Measurements from ENCODE around the gene LY6G6C. TPM values are rescaled to one million over a fixed set of nuclear protein-coding genes. Genes with fewer than 3 reads are reported as not detected.

LY6G6C gene
- total RNA-seq, 1 experiment from 2014 or later = 0.80 TPM

GRCh38 chr6:31687860-31688693 is 33.5 kb downstream of the LY6G6C start:
- H3K4me1 ChIP-seq (ENCODE audit: insufficient read depth, low read length, poor library complexity, severe bottlenecking) = no peaks in the 10 kb centered on the region
- BruUV-seq (replicated peaks) = no TSS peak
- ChIA-PET POLR2A (ENCODE audit: low non-redundant PET) (no interaction called here), CTCF (interaction anchor here (0.5 kb wide), 1 partner anchor 77 kb away, joined by 4 read pairs; no protein-coding TSS in a partner anchor)
- peaks cover 23% of the 10 kb centered on the region for H3K36me3 ChIP-seq (ENCODE audit: insufficient read depth, low read length, poor library complexity, severe bottlenecking)
- intact Hi-C loops (cut with micrococcal nuclease; ENCODE audit: unreplicated experiment) = loop anchor here (10.0 kb wide), 1 partner anchor 267 kb away; the partner anchor contains the start of genes NELFE and SKIC2
- TF ChIP-seq EZH2 (IDR thresholded peaks at IDR 0.05; ENCODE audit: borderline replicate concordance, low read depth, low read length, poor library complexity, severe bottlenecking) (no peak), CTCF (conservative IDR thresholded peaks at IDR 0.05; ENCODE audit: low read depth, low read length) (no peak)
- DNase-seq (ENCODE audit: low spot score) = no peak
- H3K9me3 ChIP-seq (ENCODE audit: low read depth, low read length, poor library complexity, severe bottlenecking) = no peaks in the 10 kb centered on the region
- H3K27me3 ChIP-seq (replicated peaks; ENCODE audit: insufficient read depth, low read depth, low read length, poor library complexity) = no peaks in the 10 kb centered on the region
- H3K27ac ChIP-seq (ENCODE audit: low read depth, low read length, poor library complexity, severe bottlenecking) = no peak overlapping the region
- H3K4me3 ChIP-seq (ENCODE audit: low read depth, low read length, poor library complexity, severe bottlenecking) = no peak overlapping the region

- H3K27ac ChIP-seq (ENCODE audit: low read depth, low read length, poor library complexity, severe bottlenecking) = no peak overlapping the region
- TF ChIP-seq CTCF (conservative IDR thresholded peaks at IDR 0.05; ENCODE audit: low read depth, low read length) (no peak), EZH2 (IDR thresholded peaks at IDR 0.05; ENCODE audit: borderline replicate concordance, low read depth, low read length, poor library complexity, severe bottlenecking) (no peak)
- H3K9me3 ChIP-seq (ENCODE audit: low read depth, low read length, poor library complexity, severe bottlenecking) = no peaks in the 10 kb centered on the region
- ChIA-PET POLR2A (ENCODE audit: low non-redundant PET) (no interaction called here), CTCF (interaction anchor here (0.5 kb wide), 1 partner anchor 76 kb away, joined by 4 read pairs; no protein-coding TSS in a partner anchor)
- BruUV-seq (replicated peaks) = no TSS peak
- intact Hi-C loops (cut with micrococcal nuclease; ENCODE audit: unreplicated experiment) = loop anchor here (10.0 kb wide), 1 partner anchor 267 kb away; the partner anchor contains the start of genes NELFE and SKIC2
- no peaks in the 10 kb centered on the region for H3K4me1 ChIP-seq (ENCODE audit: insufficient read depth, low read length, poor library complexity, severe bottlenecking)
- no peak overlapping the region for H3K4me3 ChIP-seq (ENCODE audit: low read depth, low read length, poor library complexity, severe bottlenecking)
- no peak for DNase-seq (ENCODE audit: low spot score)
- H3K36me3 ChIP-seq (ENCODE audit: insufficient read depth, low read length, poor library complexity, severe bottlenecking) = peaks cover 23% of the 10 kb centered on the region
- H3K27me3 ChIP-seq (replicated peaks; ENCODE audit: insufficient read depth, low read depth, low read length, poor library complexity) = no peaks in the 10 kb centered on the region
These were observed 34.2 kb downstream of the LY6G6C start for GRCh38 chr6:31687321-31687720.

GRCh38 chr6:31686483-31686882 is 35.1 kb downstream of the LY6G6C start:
- ChIA-PET POLR2A (ENCODE audit: low non-redundant PET) (no interaction called here), CTCF (no interaction called here)
- H3K36me3 ChIP-seq (ENCODE audit: insufficient read depth, low read length, poor library complexity, severe bottlenecking) = peaks cover 23% of the 10 kb centered on the region
- H3K4me1 ChIP-seq (ENCODE audit: insufficient read depth, low read length, poor library complexity, severe bottlenecking) = no peaks in the 10 kb centered on the region
- TF ChIP-seq EZH2 (IDR thresholded peaks at IDR 0.05; ENCODE audit: borderline replicate concordance, low read depth, low read length, poor library complexity, severe bottlenecking) = no peak
- no peak for TF ChIP-seq CTCF (conservative IDR thresholded peaks at IDR 0.05; ENCODE audit: low read depth, low read length)
- no peaks in the 10 kb centered on the region for H3K27me3 ChIP-seq (replicated peaks; ENCODE audit: insufficient read depth, low read depth, low read length, poor library complexity)
- H3K4me3 ChIP-seq (ENCODE audit: low read depth, low read length, poor library complexity, severe bottlenecking) = no peak overlapping the region
- no peak for DNase-seq (ENCODE audit: low spot score)
- H3K9me3 ChIP-seq (ENCODE audit: low read depth, low read length, poor library complexity, severe bottlenecking) = no peaks in the 10 kb centered on the region
- BruUV-seq (replicated peaks) = no TSS peak
- no peak overlapping the region for H3K27ac ChIP-seq (ENCODE audit: low read depth, low read length, poor library complexity, severe bottlenecking)
- intact Hi-C loops (cut with micrococcal nuclease; ENCODE audit: unreplicated experiment) = loop anchor here (10.0 kb wide), 1 partner anchor 268 kb away; the partner anchor contains the start of genes NELFE and SKIC2
